Endothelial cell of umbilical vein (primary cell): ENCODE results near the gene CIB2. TPM values are rescaled to one million over a fixed set of nuclear protein-coding genes. Genes with fewer than 3 reads are reported as not detected.

ENCODE experiments used
- BruUV-seq: library from RNA; stranded (reverse); fragments of 400-500 nt; replicated peaks from 2 replicates; lab custom pipeline; 2021; lab: Mats Ljungman, UMichigan
- CTCF ChIA-PET: fragments of 300-600, 350-600 bp; sonication (Branson Sonifier 250); formaldehyde crosslinking; loops from one replicate; lab custom pipeline; 2021; ENCODE audit warnings: antibody characterized with exemption, inconsistent platforms; lab: Charles Lee
- POLR2A ChIA-PET: fragments of 300-600, 350-600 bp; sonication (Branson Sonifier 250); formaldehyde crosslinking; loops from one replicate; lab custom pipeline; 2021; ENCODE audit warnings: antibody characterized with exemption, inconsistent platforms; lab: Charles Lee
- DNase-seq: peaks from one replicate; pipeline ENCODE4 v3.0.0-alpha.2; 2011; ENCODE audit warnings: low read depth, low spot score
- FAIRE-seq: peaks from 2 replicates; lab custom pipeline; 2011; peaks lifted over from hg19 to GRCh38; lab: Jason Lieb, UNC
- H2AFZ ChIP-seq: 2 replicates; pipeline ENCODE4 v1.6.0; 2012; ENCODE audit warnings: low read depth, low read length, control low read depth, inconsistent platforms
- H3K27ac ChIP-seq: 2 replicates; pipeline ENCODE4 v1.5.1; 2011; ENCODE audit warnings: low read depth, mild to moderate bottlenecking, control low read depth, low read length, moderate library complexity; ENCODE audit not compliant: insufficient read depth
- H3K27me3 ChIP-seq, 2 experiments: 2 replicates each; pipeline versions ENCODE4 v1.6.0 to v1.6.1; 2011; ENCODE audit warnings: low read length in 2 of 2, mixed read lengths in 1 of 2; ENCODE audit not compliant: control insufficient read depth in 2 of 2, insufficient read depth in 2 of 2
- H3K36me3 ChIP-seq, 2 experiments: 2 replicates in 1 of 2; 3 replicates in 1 of 2; pipeline ENCODE4 v1.5.1; 2011; ENCODE audit warnings: low read length in 2 of 2, mild to moderate bottlenecking in 1 of 2, moderate library complexity in 1 of 2; ENCODE audit not compliant: control insufficient read depth in 2 of 2, insufficient read depth in 2 of 2; ENCODE audit errors: extremely low read depth in 1 of 2
- H3K4me1 ChIP-seq: 3 replicates; pipeline ENCODE4 v1.5.1; 2011; ENCODE audit warnings: mild to moderate bottlenecking, low read length; ENCODE audit not compliant: control insufficient read depth, insufficient read depth; ENCODE audit errors: extremely low read depth
- H3K4me2 ChIP-seq: 2 replicates; pipeline ENCODE4 v1.6.1; 2011; ENCODE audit warnings: low read length, control low read depth, mixed read lengths; ENCODE audit not compliant: insufficient read depth
- H3K4me3 ChIP-seq, 3 experiments: fragments of 200-600 bp in 1 of 3; sonication (generic), shearing (Covaris generic) in 1 of 3; replicated peaks in 1 of 3; 2 replicates each; pipeline ENCODE4 v1.5.1; 2011 to 2016; ENCODE audit warnings: control low read depth in 3 of 3, low read length in 3 of 3, mild to moderate bottlenecking in 2 of 3, inconsistent platforms in 1 of 3, low read depth in 1 of 3, moderate library complexity in 1 of 3; ENCODE audit not compliant: insufficient read depth in 1 of 3
- H3K79me2 ChIP-seq: 2 replicates; pipeline ENCODE4 v1.6.0; 2012; ENCODE audit warnings: low read length, inconsistent platforms; ENCODE audit not compliant: control insufficient read depth, insufficient read depth
- H3K9ac ChIP-seq: replicated peaks from 2 replicates; pipeline ENCODE3; 2011; ENCODE audit warnings: low read length, control low read depth; ENCODE audit not compliant: insufficient read depth; ENCODE audit errors: extremely low read depth
- H3K9me1 ChIP-seq: replicated peaks from 3 replicates; pipeline ENCODE4 v1.6.0; 2011; ENCODE audit warnings: mild to moderate bottlenecking, low read length; ENCODE audit not compliant: control insufficient read depth, insufficient read depth; ENCODE audit errors: extremely low read depth
- H3K9me3 ChIP-seq: replicated peaks from 2 replicates; pipeline ENCODE4 v1.5.1; 2012; ENCODE audit warnings: low read length, inconsistent platforms; ENCODE audit not compliant: control insufficient read depth, insufficient read depth
- H4K20me1 ChIP-seq: replicated peaks from 2 replicates; pipeline ENCODE3; 2011; ENCODE audit warnings: mild to moderate bottlenecking, low read length; ENCODE audit not compliant: control insufficient read depth, insufficient read depth; ENCODE audit errors: extremely low read depth
- EZH2 ChIP-seq: IDR thresholded peaks from 2 replicates; pipeline ENCODE4 v1.6.1; 2012; ENCODE audit warnings: borderline replicate concordance, low read depth, mild to moderate bottlenecking, moderate library complexity, low read length, inconsistent platforms; ENCODE audit not compliant: severe bottlenecking
- FOS ChIP-seq: IDR thresholded peaks from 2 replicates; pipeline ENCODE4 v1.6.1; 2011; ENCODE audit warnings: mild to moderate bottlenecking, low read length, moderate library complexity, borderline replicate concordance; ENCODE audit not compliant: insufficient read depth
- GATA2 ChIP-seq: IDR thresholded peaks from 2 replicates; pipeline ENCODE4 v1.7.0; 2011; ENCODE audit warnings: low read depth, mild to moderate bottlenecking, moderate library complexity, mixed read lengths, low read length; ENCODE audit not compliant: insufficient read length, insufficient read depth
- JUN ChIP-seq: IDR thresholded peaks from 2 replicates; pipeline ENCODE4 v1.6.1; 2011; ENCODE audit warnings: borderline replicate concordance, low read depth; ENCODE audit not compliant: insufficient read length, insufficient read depth
- MAX ChIP-seq: IDR thresholded peaks from 2 replicates; pipeline ENCODE4 v1.6.1; 2011; ENCODE audit not compliant: insufficient read depth, insufficient read length
- MYC ChIP-seq: IDR thresholded peaks from one replicate; pipeline ENCODE4 v1.6.1; 2011; ENCODE audit warnings: mild to moderate bottlenecking, low read depth, low read length
- POLR2A ChIP-seq: IDR thresholded peaks from 2 replicates; pipeline ENCODE4 v1.6.1; 2012; ENCODE audit warnings: low read depth, mild to moderate bottlenecking, control low read depth, low read length
- POLR2AphosphoS5 ChIP-seq: IDR thresholded peaks from 2 replicates; pipeline ENCODE4 v1.6.1; 2012; ENCODE audit warnings: low read depth, mild to moderate bottlenecking, control low read depth, low read length, moderate library complexity; ENCODE audit not compliant: insufficient read depth
- dilution Hi-C: fragments of 300-500 bp; cut with MboI; formaldehyde crosslinking; loops from one replicate; pipeline ENCODE4 v1.15.0; 2019; ENCODE audit warnings: low sequenced_read_pairs; ENCODE audit not compliant: extremely low pct_ligation_motif_present
- intact Hi-C: fragments of 100-400 bp; cut with micrococcal nuclease; formaldehyde crosslinking; loops from one replicate; pipeline ENCODE4 v1.10.0; 2022
- polyA plus RNA-seq, 4 experiments: library from polyadenylated mRNA; depleted of rRNA in 3 of 4; stranded (reverse) in 3 of 4; unstranded in 1 of 4; fragments of >200 nt; gene quantifications; 2 replicates each; pipeline versions ENCODE4 v1.2.1 to v1.2.3, GENCODE V29; 2011 to 2012; ENCODE audit warnings: missing spikeins in 1 of 4
- total RNA-seq: library from RNA; stranded (reverse); gene quantifications from 2 replicates; pipeline ENCODE4 v1.2.3, GENCODE V29; 2021
- TF ChIP-seq, protein P1 (sequence below), 2 donors: IDR thresholded peaks; 1 replicate in 1 of 2; 2 replicates in 1 of 2; pipeline ENCODE4 v1.5.1; 2011; ENCODE audit warnings: low read length in 2 of 2, mild to moderate bottlenecking in 2 of 2, moderate library complexity in 2 of 2, control low read depth in 1 of 2, inconsistent platforms in 1 of 2, low read depth in 1 of 2; ENCODE audit not compliant: insufficient read depth in 1 of 2; ENCODE audit errors: extremely low read depth in 1 of 2

The CIB2 gene
- total and polyA plus RNA-seq, 2 donors (not counting 3 experiments of a cell fraction or from before 2014, with no cell fraction given), result 4.0 to 7.7 TPM

- ChIA-PET CTCF (interaction anchor here (1.0 to 2.4 kb wide), 5 partner anchors 8 to 50 kb away, joined by 3 to 25 read pairs (median 4); no protein-coding TSS in a partner anchor), POLR2A (interaction anchor here (1.2 kb wide), 1 partner anchor 8 kb away, joined by 3 read pairs; no protein-coding TSS in a partner anchor)
- no peaks in the 10 kb centered on the region for H4K20me1 ChIP-seq
- no peak overlapping the region for H3K4me2 ChIP-seq
- no peaks in the 10 kb centered on the region for H3K27me3 ChIP-seq
- H2AFZ ChIP-seq, result no peak overlapping the region
- H3K36me3 ChIP-seq, result no peaks in the 10 kb centered on the region
- DNase-seq (no peak), FAIRE-seq (no peak)
- H3K9me1 ChIP-seq, result no peaks in the 10 kb centered on the region
- H3K9ac ChIP-seq, result no peak overlapping the region
- no peak overlapping the region for H3K27ac ChIP-seq
- dilution Hi-C loops, result no loop called here
- no peaks in the 10 kb centered on the region for H3K9me3 ChIP-seq
- H3K4me3 ChIP-seq, result no peak overlapping the region
- TF ChIP-seq POLR2A (no peak), JUN (no peak), EZH2 (no peak), GATA2 (no peak), MYC (no peak), FOS (no peak), POLR2AphosphoS5 (no peak), MAX (no peak)
- TF ChIP-seq, protein P1, sequence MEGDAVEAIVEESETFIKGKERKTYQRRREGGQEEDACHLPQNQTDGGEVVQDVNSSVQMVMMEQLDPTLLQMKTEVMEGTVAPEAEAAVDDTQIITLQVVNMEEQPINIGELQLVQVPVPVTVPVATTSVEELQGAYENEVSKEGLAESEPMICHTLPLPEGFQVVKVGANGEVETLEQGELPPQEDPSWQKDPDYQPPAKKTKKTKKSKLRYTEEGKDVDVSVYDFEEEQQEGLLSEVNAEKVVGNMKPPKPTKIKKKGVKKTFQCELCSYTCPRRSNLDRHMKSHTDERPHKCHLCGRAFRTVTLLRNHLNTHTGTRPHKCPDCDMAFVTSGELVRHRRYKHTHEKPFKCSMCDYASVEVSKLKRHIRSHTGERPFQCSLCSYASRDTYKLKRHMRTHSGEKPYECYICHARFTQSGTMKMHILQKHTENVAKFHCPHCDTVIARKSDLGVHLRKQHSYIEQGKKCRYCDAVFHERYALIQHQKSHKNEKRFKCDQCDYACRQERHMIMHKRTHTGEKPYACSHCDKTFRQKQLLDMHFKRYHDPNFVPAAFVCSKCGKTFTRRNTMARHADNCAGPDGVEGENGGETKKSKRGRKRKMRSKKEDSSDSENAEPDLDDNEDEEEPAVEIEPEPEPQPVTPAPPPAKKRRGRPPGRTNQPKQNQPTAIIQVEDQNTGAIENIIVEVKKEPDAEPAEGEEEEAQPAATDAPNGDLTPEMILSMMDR (IDR thresholded peaks at IDR 0.05; ENCODE audit: extremely low read depth in 1 of 2, insufficient read depth in 1 of 2, low read depth in 1 of 2, low read length in 2 of 2), result no peak
- peaks cover 67% of the 10 kb centered on the region for H3K79me2 ChIP-seq
- H3K4me1 ChIP-seq, result peaks cover 39% of the 10 kb centered on the region
- intact Hi-C loops, result no loop called here
- BruUV-seq, result no TSS peak
Measured at GRCh38 chr15:78058401-78058935, 72.8 kb downstream of the CIB2 start.
